COR-L47 (cell line): ENCODE results near the gene ATG10.
A peak's percentile ranks its signal among the peaks of the same experiment; 100 is the strongest.
"Not testable (repeated sequence)": the region's sequence is repeated elsewhere in the genome, so short reads cannot be mapped to it uniquely, and the experiment has no call there.

Experiments used
- DNase-seq: peaks from one replicate; lab custom pipeline; 2025; lab: John Stamatoyannopoulos, UW

The ATG10 gene

GRCh38 chr5:81982172-81982685 is 10.4 kb downstream of the ATG10 start:
- not testable (repeated sequence) for DNase-seq

GRCh38 chr5:81983148-81983547 is 11.3 kb downstream of the ATG10 start:
- DNase-seq = not testable (repeated sequence)

- not testable (repeated sequence) for DNase-seq
Measured at GRCh38 chr5:81983563-81983962, 11.7 kb downstream of the ATG10 start.

GRCh38 chr5:81986126-81986525 is 14.3 kb downstream of the ATG10 start:
- no peak for DNase-seq

- no peak for DNase-seq
Measured at GRCh38 chr5:81989204-81989603, 17.4 kb downstream of the ATG10 start.

GRCh38 chr5:81994679-81995078 is 22.9 kb downstream of the ATG10 start:
- DNase-seq = no peak

- DNase-seq = no peak
Measured at GRCh38 chr5:81995407-81995806, 23.6 kb downstream of the ATG10 start.

GRCh38 chr5:82004511-82004910 is 32.7 kb downstream of the ATG10 start:
- no peak for DNase-seq

- DNase-seq = not testable (repeated sequence)
Measured at GRCh38 chr5:82009869-82010268, 38.0 kb downstream of the ATG10 start.

GRCh38 chr5:82010696-82011095 is 38.9 kb downstream of the ATG10 start:
- DNase-seq = no peak

GRCh38 chr5:82011761-82012160 is 39.9 kb downstream of the ATG10 start:
- DNase-seq = no peak

- not testable (repeated sequence) for DNase-seq
Measured at GRCh38 chr5:82014644-82015043, 42.8 kb downstream of the ATG10 start.

- peak; percentile 55 for DNase-seq
Measured at GRCh38 chr5:82018462-82018861, 46.6 kb downstream of the ATG10 start.

- peak; percentile 89 for DNase-seq
Measured at GRCh38 chr5:82019342-82020138, 47.7 kb downstream of the ATG10 start.

- DNase-seq = no peak
Measured at GRCh38 chr5:82022499-82022898, 50.7 kb downstream of the ATG10 start.

- DNase-seq = no peak
Measured at GRCh38 chr5:82023644-82024043, 51.8 kb downstream of the ATG10 start.

- peak; percentile 62 for DNase-seq
Measured at GRCh38 chr5:82031220-82032119, 59.6 kb downstream of the ATG10 start.

GRCh38 chr5:82042894-82043293 is 71.1 kb downstream of the ATG10 start:
- not testable (repeated sequence) for DNase-seq

GRCh38 chr5:82044010-82044409 is 72.2 kb downstream of the ATG10 start:
- DNase-seq = no peak

- no peak for DNase-seq
Measured at GRCh38 chr5:82045554-82046275, 73.9 kb downstream of the ATG10 start.

- no peak for DNase-seq
Measured at GRCh38 chr5:82046276-82046647, 74.4 kb downstream of the ATG10 start.

GRCh38 chr5:82050955-82051354 is 79.1 kb downstream of the ATG10 start:
- no peak for DNase-seq
